SK-N-SH treated with all-trans-retinoic acid at 6 μM for 48 hours (cell line): ENCODE measurements around the gene ARHGEF7.

Source experiments
- ATAC-seq: fragments of 200-7000 bp; cut with Tn5 transposase; 3 replicates; pipeline ENCODE4 v1.9.1; 2020; ENCODE audit warnings: mild to moderate bottlenecking, moderate library complexity
- ARNTL ChIP-seq: fragments of 450-650 bp; formaldehyde crosslinking; IDR thresholded peaks from 2 replicates; pipeline ENCODE4 v1.5.0; 2020; ENCODE audit warnings: low read depth, mild to moderate bottlenecking, moderate library complexity, borderline replicate concordance
- BACH2 ChIP-seq: fragments of 250-450 bp; sonication (Bioruptor Pico); IDR thresholded peaks from 2 replicates; pipeline ENCODE4 v1.9.0; 2021; ENCODE audit warnings: mild to moderate bottlenecking, borderline replicate concordance
- CSDC2 ChIP-seq: fragments of 250-450 bp; sonication (Bioruptor Pico); IDR thresholded peaks from 2 replicates; pipeline ENCODE4 v1.5.0; 2020; ENCODE audit warnings: mild to moderate bottlenecking, moderate library complexity
- ESRRG ChIP-seq: fragments of 250-450 bp; sonication (Bioruptor Pico); IDR thresholded peaks from 2 replicates; pipeline ENCODE4 v1.6.1; 2021; ENCODE audit warnings: mild to moderate bottlenecking
- GLIS3 ChIP-seq: fragments of 250-450 bp; sonication (Bioruptor Pico); IDR thresholded peaks from 2 replicates; pipeline ENCODE4 v1.5.0; 2020; ENCODE audit warnings: mild to moderate bottlenecking, moderate library complexity
- ISL1 ChIP-seq: fragments of 250-450 bp; sonication (Bioruptor Pico); IDR thresholded peaks from 2 replicates; pipeline ENCODE4 v2.1.2; 2022; ENCODE audit warnings: mild to moderate bottlenecking, moderate library complexity
- OSR1 ChIP-seq: fragments of 250-450 bp; sonication (Bioruptor Pico); IDR thresholded peaks from 2 replicates; pipeline ENCODE4 v1.8.0; 2022; ENCODE audit warnings: moderate library complexity, mild to moderate bottlenecking, inconsistent platforms
- PPARA ChIP-seq: fragments of 250-450 bp; sonication (Bioruptor Pico); IDR thresholded peaks from 2 replicates; pipeline ENCODE4 v1.5.0; 2020; ENCODE audit warnings: mild to moderate bottlenecking, borderline replicate concordance
- RARB ChIP-seq: fragments of 250-450 bp; sonication (Bioruptor Pico); IDR thresholded peaks from 2 replicates; pipeline ENCODE4 v1.8.0; 2021; ENCODE audit warnings: mild to moderate bottlenecking, moderate library complexity
- SNAI2 ChIP-seq: fragments of 250-450 bp; sonication (Bioruptor Pico); IDR thresholded peaks from 2 replicates; pipeline ENCODE4 v1.5.0; 2020; ENCODE audit warnings: mild to moderate bottlenecking, moderate library complexity
- TCF4 ChIP-seq: fragments of 250-450 bp; sonication (Bioruptor Pico); IDR thresholded peaks from 2 replicates; pipeline ENCODE4 v1.8.0; 2021; ENCODE audit warnings: mild to moderate bottlenecking, moderate library complexity, borderline replicate concordance
- TOX ChIP-seq: fragments of 250-450 bp; sonication (Bioruptor Pico); IDR thresholded peaks from 2 replicates; pipeline ENCODE4 v1.8.0; 2021; ENCODE audit warnings: mild to moderate bottlenecking, moderate library complexity, borderline replicate concordance
- ZC3H10 ChIP-seq: fragments of 250-450 bp; sonication (Bioruptor Pico); IDR thresholded peaks from 2 replicates; pipeline ENCODE4 v1.5.1; 2021; ENCODE audit warnings: mild to moderate bottlenecking, moderate library complexity
- ZFP3 ChIP-seq: fragments of 250-450 bp; sonication (Bioruptor Pico); IDR thresholded peaks from 2 replicates; pipeline ENCODE4 v1.5.0; 2020; ENCODE audit warnings: mild to moderate bottlenecking, moderate library complexity
- ZFP30 ChIP-seq: fragments of 450-650 bp; formaldehyde crosslinking; IDR thresholded peaks from 2 replicates; pipeline ENCODE4 v1.5.0; 2022; ENCODE audit warnings: mild to moderate bottlenecking, moderate library complexity
- ZNF565 ChIP-seq: fragments of 450-650 bp; formaldehyde crosslinking; conservative IDR thresholded peaks from 2 replicates; pipeline ENCODE4 v1.5.0; 2020; ENCODE audit warnings: low read depth, mild to moderate bottlenecking, moderate library complexity
- ZNF70 ChIP-seq: fragments of 450-650 bp; formaldehyde crosslinking; IDR thresholded peaks from 2 replicates; pipeline ENCODE4 v1.5.0; 2020; ENCODE audit warnings: mild to moderate bottlenecking, moderate library complexity
- ZNF8 ChIP-seq: fragments of 450-650 bp; formaldehyde crosslinking; IDR thresholded peaks from 2 replicates; pipeline ENCODE4 v1.5.0; 2020; ENCODE audit warnings: mild to moderate bottlenecking, moderate library complexity
- TF ChIP-seq, protein P1 (sequence below): fragments of 250-450 bp; sonication (Bioruptor Pico); IDR thresholded peaks from 2 replicates; pipeline ENCODE4 v1.8.0; 2021; ENCODE audit warnings: low read depth, mild to moderate bottlenecking, moderate library complexity, borderline replicate concordance
- TF ChIP-seq, protein P2 (sequence below): fragments of 250-450 bp; sonication (Bioruptor Pico); IDR thresholded peaks from 2 replicates; pipeline ENCODE4 v1.5.1; 2020; ENCODE audit warnings: low read depth, mild to moderate bottlenecking, moderate library complexity
- TF ChIP-seq, protein P3 (sequence below): fragments of 250-450 bp; sonication (Bioruptor Pico); IDR thresholded peaks from 2 replicates; pipeline ENCODE4 v1.5.0; 2020; ENCODE audit warnings: mild to moderate bottlenecking, moderate library complexity
- TF ChIP-seq, protein P4 (sequence below): fragments of 250-450 bp; sonication (Bioruptor Pico); IDR thresholded peaks from 2 replicates; pipeline ENCODE4 v1.8.0; 2020; ENCODE audit warnings: mild to moderate bottlenecking, moderate library complexity, borderline replicate concordance
- TF ChIP-seq, protein P5 (sequence below): fragments of 250-450 bp; sonication (Bioruptor Pico); IDR thresholded peaks from 2 replicates; pipeline ENCODE4 v1.5.1; 2021; ENCODE audit warnings: mild to moderate bottlenecking, moderate library complexity

ARHGEF7 gene

DNA sequence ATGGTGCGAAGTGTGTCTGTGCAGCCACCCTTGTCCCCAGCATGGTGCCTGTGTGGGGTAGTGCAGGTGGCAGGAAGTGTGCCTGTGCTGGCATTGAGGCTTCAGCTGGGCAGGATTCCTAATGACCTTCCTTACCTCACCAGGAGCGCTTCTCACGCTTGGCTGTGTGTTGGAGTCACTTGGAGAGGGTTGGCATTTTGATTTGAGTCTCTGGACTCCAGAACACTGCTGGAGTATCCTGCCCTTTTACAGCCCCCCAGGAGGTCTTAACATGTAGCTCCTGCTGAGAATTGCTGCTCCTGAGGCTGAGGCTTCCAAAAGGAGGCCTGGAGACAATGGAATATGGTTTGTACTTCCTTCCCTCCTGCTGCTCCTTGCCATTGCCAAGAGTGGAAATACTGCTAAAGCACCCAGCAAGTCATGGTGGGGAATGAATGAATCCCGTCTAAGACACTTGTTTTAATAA lies 87.1 kb downstream of the ARHGEF7 start:
- TF ChIP-seq TOX (no peak), ZNF8 (no peak), GLIS3 (CRISPR knock-in tag) (no peak), ZC3H10 (CRISPR knock-in tag) (no peak), RARB (no peak), PPARA (CRISPR knock-in tag) (no peak), ZFP30 (CRISPR knock-in tag) (no peak), ISL1 (CRISPR knock-in tag) (no peak), ZNF565 (no peak), TCF4 (CRISPR knock-in tag) (no peak), ZNF70 (no peak), ESRRG (CRISPR knock-in tag) (no peak)
- TF ChIP-seq, protein P1, sequence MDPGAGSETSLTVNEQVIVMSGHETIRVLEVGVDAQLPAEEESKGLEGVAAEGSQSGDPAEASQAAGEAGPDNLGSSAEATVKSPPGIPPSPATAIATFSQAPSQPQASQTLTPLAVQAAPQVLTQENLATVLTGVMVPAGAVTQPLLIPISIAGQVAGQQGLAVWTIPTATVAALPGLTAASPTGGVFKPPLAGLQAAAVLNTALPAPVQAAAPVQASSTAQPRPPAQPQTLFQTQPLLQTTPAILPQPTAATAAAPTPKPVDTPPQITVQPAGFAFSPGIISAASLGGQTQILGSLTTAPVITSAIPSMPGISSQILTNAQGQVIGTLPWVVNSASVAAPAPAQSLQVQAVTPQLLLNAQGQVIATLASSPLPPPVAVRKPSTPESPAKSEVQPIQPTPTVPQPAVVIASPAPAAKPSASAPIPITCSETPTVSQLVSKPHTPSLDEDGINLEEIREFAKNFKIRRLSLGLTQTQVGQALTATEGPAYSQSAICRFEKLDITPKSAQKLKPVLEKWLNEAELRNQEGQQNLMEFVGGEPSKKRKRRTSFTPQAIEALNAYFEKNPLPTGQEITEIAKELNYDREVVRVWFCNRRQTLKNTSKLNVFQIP (CRISPR knock-in tag), result no peak
- TF ChIP-seq, protein P2, sequence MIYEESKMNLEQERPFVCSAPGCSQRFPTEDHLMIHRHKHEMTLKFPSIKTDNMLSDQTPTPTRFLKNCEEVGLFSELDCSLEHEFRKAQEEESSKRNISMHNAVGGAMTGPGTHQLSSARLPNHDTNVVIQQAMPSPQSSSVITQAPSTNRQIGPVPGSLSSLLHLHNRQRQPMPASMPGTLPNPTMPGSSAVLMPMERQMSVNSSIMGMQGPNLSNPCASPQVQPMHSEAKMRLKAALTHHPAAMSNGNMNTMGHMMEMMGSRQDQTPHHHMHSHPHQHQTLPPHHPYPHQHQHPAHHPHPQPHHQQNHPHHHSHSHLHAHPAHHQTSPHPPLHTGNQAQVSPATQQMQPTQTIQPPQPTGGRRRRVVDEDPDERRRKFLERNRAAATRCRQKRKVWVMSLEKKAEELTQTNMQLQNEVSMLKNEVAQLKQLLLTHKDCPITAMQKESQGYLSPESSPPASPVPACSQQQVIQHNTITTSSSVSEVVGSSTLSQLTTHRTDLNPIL (CRISPR knock-in tag), result no peak
- ATAC-seq, result peak; percentile 23; the same call in 2 of the 3 replicates

DNA sequence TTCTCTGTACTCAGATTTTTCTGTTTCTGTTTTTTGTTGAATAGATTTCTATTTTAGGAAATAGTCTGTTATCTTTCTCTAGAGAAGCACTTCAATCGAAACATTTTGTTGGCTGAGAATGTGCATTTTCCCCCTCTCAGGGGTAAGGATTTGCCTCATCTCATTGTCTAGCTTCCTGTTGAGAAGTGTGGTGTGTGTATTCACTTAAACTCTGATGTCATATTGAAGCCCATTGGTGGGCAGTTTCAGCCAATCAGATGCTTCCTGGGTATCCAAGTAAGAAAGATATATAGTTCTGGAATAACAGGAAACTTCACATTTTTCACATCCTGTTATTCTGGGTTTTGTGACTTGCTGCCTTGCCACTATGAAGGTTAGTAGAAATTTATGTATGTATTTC lies 87.6 kb downstream of the ARHGEF7 start:
- TF ChIP-seq OSR1 (CRISPR knock-in tag) (no peak), ZNF8 (no peak), ZC3H10 (CRISPR knock-in tag) (no peak), ESRRG (CRISPR knock-in tag) (no peak), CSDC2 (CRISPR knock-in tag) (no peak), ISL1 (CRISPR knock-in tag) (no peak), TCF4 (CRISPR knock-in tag) (no peak), ZNF70 (no peak), ZFP30 (CRISPR knock-in tag) (no peak), TOX (no peak), GLIS3 (CRISPR knock-in tag) (no peak), ZFP3 (CRISPR knock-in tag) (no peak), ARNTL (CRISPR knock-in tag) (no peak), ZNF565 (no peak)
- TF ChIP-seq, protein P3, sequence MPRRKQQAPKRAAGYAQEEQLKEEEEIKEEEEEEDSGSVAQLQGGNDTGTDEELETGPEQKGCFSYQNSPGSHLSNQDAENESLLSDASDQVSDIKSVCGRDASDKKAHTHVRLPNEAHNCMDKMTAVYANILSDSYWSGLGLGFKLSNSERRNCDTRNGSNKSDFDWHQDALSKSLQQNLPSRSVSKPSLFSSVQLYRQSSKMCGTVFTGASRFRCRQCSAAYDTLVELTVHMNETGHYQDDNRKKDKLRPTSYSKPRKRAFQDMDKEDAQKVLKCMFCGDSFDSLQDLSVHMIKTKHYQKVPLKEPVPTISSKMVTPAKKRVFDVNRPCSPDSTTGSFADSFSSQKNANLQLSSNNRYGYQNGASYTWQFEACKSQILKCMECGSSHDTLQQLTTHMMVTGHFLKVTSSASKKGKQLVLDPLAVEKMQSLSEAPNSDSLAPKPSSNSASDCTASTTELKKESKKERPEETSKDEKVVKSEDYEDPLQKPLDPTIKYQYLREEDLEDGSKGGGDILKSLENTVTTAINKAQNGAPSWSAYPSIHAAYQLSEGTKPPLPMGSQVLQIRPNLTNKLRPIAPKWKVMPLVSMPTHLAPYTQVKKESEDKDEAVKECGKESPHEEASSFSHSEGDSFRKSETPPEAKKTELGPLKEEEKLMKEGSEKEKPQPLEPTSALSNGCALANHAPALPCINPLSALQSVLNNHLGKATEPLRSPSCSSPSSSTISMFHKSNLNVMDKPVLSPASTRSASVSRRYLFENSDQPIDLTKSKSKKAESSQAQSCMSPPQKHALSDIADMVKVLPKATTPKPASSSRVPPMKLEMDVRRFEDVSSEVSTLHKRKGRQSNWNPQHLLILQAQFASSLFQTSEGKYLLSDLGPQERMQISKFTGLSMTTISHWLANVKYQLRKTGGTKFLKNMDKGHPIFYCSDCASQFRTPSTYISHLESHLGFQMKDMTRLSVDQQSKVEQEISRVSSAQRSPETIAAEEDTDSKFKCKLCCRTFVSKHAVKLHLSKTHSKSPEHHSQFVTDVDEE, result no peak
- TF ChIP-seq, protein P4, sequence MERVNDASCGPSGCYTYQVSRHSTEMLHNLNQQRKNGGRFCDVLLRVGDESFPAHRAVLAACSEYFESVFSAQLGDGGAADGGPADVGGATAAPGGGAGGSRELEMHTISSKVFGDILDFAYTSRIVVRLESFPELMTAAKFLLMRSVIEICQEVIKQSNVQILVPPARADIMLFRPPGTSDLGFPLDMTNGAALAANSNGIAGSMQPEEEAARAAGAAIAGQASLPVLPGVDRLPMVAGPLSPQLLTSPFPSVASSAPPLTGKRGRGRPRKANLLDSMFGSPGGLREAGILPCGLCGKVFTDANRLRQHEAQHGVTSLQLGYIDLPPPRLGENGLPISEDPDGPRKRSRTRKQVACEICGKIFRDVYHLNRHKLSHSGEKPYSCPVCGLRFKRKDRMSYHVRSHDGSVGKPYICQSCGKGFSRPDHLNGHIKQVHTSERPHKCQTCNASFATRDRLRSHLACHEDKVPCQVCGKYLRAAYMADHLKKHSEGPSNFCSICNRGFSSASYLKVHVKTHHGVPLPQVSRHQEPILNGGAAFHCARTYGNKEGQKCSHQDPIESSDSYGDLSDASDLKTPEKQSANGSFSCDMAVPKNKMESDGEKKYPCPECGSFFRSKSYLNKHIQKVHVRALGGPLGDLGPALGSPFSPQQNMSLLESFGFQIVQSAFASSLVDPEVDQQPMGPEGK, result no peak
- TF ChIP-seq, protein P1 (CRISPR knock-in tag), result no peak
- peak; percentile 98 for ATAC-seq

DNA sequence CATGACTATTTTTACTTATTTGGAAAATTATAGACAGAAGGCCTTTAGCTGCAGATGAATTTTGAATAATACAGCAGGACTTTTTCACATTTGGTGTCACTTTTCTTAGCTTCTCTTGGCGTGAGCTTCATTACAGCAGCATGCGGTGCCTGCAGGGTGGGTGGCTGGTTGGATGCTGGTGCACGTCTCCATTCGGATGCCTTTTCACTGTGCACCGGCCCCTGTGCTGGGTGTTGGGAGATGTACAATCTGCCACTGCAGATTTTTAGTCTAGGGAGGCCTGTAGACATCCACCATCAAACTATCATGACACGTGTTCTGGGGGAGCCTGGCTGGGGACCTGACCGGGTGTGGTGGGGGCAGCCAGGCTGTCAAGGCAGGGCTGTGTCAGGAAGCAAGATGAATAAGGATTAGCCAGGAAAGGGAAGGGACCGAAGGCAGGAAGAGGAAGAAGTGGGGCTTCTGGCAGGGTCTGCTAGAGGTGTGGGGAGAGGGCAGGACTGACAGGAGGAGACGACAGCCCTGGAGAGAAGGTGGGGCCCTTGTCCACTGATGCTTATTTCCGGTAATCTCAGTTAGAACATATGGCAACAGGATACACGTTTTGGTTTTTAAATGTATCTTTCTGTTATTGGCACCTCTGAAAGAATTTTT lies 88.8 kb downstream of the ARHGEF7 start:
- ATAC-seq, result no peak
- TF ChIP-seq TCF4 (CRISPR knock-in tag) (no peak), OSR1 (CRISPR knock-in tag) (no peak), ZNF8 (no peak), CSDC2 (CRISPR knock-in tag) (no peak), SNAI2 (CRISPR knock-in tag) (no peak), TOX (no peak), BACH2 (CRISPR knock-in tag) (no peak), ZFP3 (CRISPR knock-in tag) (no peak), ZNF70 (no peak), ARNTL (CRISPR knock-in tag) (no peak), ZC3H10 (CRISPR knock-in tag) (no peak), ESRRG (CRISPR knock-in tag) (no peak), PPARA (CRISPR knock-in tag) (no peak)
- TF ChIP-seq, protein P3, result no peak
- TF ChIP-seq, protein P5, sequence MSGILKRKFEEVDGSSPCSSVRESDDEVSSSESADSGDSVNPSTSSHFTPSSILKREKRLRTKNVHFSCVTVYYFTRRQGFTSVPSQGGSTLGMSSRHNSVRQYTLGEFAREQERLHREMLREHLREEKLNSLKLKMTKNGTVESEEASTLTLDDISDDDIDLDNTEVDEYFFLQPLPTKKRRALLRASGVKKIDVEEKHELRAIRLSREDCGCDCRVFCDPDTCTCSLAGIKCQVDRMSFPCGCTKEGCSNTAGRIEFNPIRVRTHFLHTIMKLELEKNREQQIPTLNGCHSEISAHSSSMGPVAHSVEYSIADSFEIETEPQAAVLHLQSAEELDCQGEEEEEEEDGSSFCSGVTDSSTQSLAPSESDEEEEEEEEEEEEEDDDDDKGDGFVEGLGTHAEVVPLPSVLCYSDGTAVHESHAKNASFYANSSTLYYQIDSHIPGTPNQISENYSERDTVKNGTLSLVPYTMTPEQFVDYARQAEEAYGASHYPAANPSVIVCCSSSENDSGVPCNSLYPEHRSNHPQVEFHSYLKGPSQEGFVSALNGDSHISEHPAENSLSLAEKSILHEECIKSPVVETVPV (CRISPR knock-in tag), result no peak
